A549 (cell line): ENCODE data around the gene RAB27A.

ENCODE experiments used
- CTCF ChIP-seq: fragments of >200 bp; sonication (Bioruptor Twin); formaldehyde crosslinking; IDR thresholded peaks from 3 replicates; pipeline ENCODE4 v1.5.1; 2016
- MAZ ChIP-seq: fragments of 150-350 bp; IDR thresholded peaks from 2 replicates; pipeline ENCODE4 v1.6.1; 2014; ENCODE audit warnings: antibody characterized with exemption, low read depth, low read length, borderline replicate concordance

GRCh38 chr15:55320238-55320550 is 30.6 kb upstream of the RAB27A start:
- TF ChIP-seq CTCF = no peak
- no peak for TF ChIP-seq MAZ
